GM12878 (cell line): ENCODE measurements around the gene SEPTIN5. TPM values are rescaled to one million over a fixed set of nuclear protein-coding genes. Genes with fewer than 3 reads are reported as not detected.

Experiments used
- ATAC-seq: fragments of 200-7000 bp; cut with Tn5 transposase; 3 replicates; pipeline ENCODE4 v1.9.1; 2020; ENCODE audit warnings: mild to moderate bottlenecking, moderate library complexity
- BruUV-seq: library from RNA; stranded (reverse); fragments of 400-500 nt; replicated peaks from 2 replicates; lab custom pipeline; 2021; lab: Mats Ljungman, UMichigan
- CTCF ChIA-PET: fragments of 300-600 bp; sonication (Branson Sonifier 250); formaldehyde crosslinking; extraction: SDS; loops from one replicate; lab custom pipeline; 2021; ENCODE audit warnings: inconsistent platforms; lab: Yijun Ruan, JAX
- POLR2A ChIA-PET: fragments of 350-600 bp; formaldehyde crosslinking; extraction: SDS; loops from one replicate; lab custom pipeline; 2021; ENCODE audit warnings: inconsistent platforms; lab: Charles Lee
- RAD21 ChIA-PET: fragments of 300-600 bp; sonication (Branson Sonifier 250); formaldehyde crosslinking; loops from one replicate; lab custom pipeline; 2023; ENCODE audit warnings: antibody characterized with exemption; ENCODE audit not compliant: unreplicated experiment; lab: Charles Lee
- SMC1A ChIA-PET: fragments of 300-600 bp; sonication (Branson Sonifier 250); formaldehyde crosslinking; loops from one replicate; lab custom pipeline; 2023; ENCODE audit not compliant: unreplicated experiment, uncharacterized antibody; lab: Charles Lee
- DNase-seq: peaks from one replicate; pipeline ENCODE4 v3.0.0-alpha.2; 2011; ENCODE audit warnings: low read depth, low spot score
- FAIRE-seq: peaks from 3 replicates; lab custom pipeline; 2011; peaks lifted over from hg19 to GRCh38; lab: Jason Lieb, UNC
- H2AFZ ChIP-seq: 2 replicates; pipeline ENCODE4 v1.6.0; 2011; ENCODE audit warnings: low read depth, low read length, control low read depth; ENCODE audit not compliant: control insufficient read depth
- H3K27ac ChIP-seq: 2 replicates; pipeline ENCODE4 v1.5.1; 2011; ENCODE audit warnings: control low read depth; ENCODE audit not compliant: control insufficient read depth, insufficient read depth
- H3K27me3 ChIP-seq, 2 experiments: replicated peaks in 1 of 2; 2 replicates each; pipeline versions ENCODE4 v1.6.0 to v1.6.1; 2011; ENCODE audit warnings: low read length in 1 of 2; ENCODE audit not compliant: control insufficient read depth in 2 of 2, insufficient read depth in 2 of 2
- H3K36me3 ChIP-seq, 2 experiments: 2 replicates each; pipeline ENCODE4 v1.5.1; 2011; ENCODE audit warnings: low read length in 1 of 2; ENCODE audit not compliant: control insufficient read depth in 2 of 2, insufficient read depth in 2 of 2
- H3K4me1 ChIP-seq: 2 replicates; pipeline ENCODE4 v1.6.1; 2011; ENCODE audit warnings: mild to moderate bottlenecking, low read length, moderate library complexity, mixed read lengths; ENCODE audit not compliant: control insufficient read depth, insufficient read depth
- H3K4me2 ChIP-seq: 2 replicates; pipeline ENCODE4 v1.6.0; 2011; ENCODE audit warnings: control low read depth; ENCODE audit not compliant: control insufficient read depth, insufficient read depth
- H3K4me3 ChIP-seq: fragments of 200-600 bp; sonication (generic); 2 replicates; pipeline ENCODE4 v1.5.1; 2016
- H3K79me2 ChIP-seq: 2 replicates; pipeline ENCODE4 v1.6.0; 2011; ENCODE audit warnings: low read length; ENCODE audit not compliant: control insufficient read depth, insufficient read depth
- H3K9ac ChIP-seq: 2 replicates; pipeline ENCODE4 v1.8.0; 2011; ENCODE audit warnings: low read length, control low read depth, mixed read lengths; ENCODE audit not compliant: control insufficient read depth, insufficient read depth
- H3K9me3 ChIP-seq: replicated peaks from 3 replicates; pipeline ENCODE4 v1.5.1; 2011; ENCODE audit warnings: mild to moderate bottlenecking, low read length; ENCODE audit not compliant: control insufficient read depth, insufficient read depth
- H4K20me1 ChIP-seq: 2 replicates; pipeline ENCODE4 v1.6.0; 2011; ENCODE audit not compliant: control insufficient read depth, insufficient read depth
- BHLHE40 ChIP-seq, 2 experiments: fragments of 450-650 bp in 1 of 2; IDR thresholded peaks; 2 replicates each; pipeline ENCODE4 v1.6.1; 2011 to 2017; ENCODE audit warnings: low read depth in 2 of 2, borderline replicate concordance in 1 of 2, improper control_type of control experiment in 1 of 2, low read length in 1 of 2, mild to moderate bottlenecking in 1 of 2
- HDAC6 ChIP-seq: fragments of 200-600 bp; sonication (generic); IDR thresholded peaks from one replicate; pipeline ENCODE4 v1.8.0; 2017; ENCODE audit warnings: antibody characterized with exemption; ENCODE audit not compliant: unreplicated experiment
- KAT2A ChIP-seq: conservative IDR thresholded peaks from 2 replicates; pipeline ENCODE4 v1.6.1; 2011; ENCODE audit warnings: low read depth, low read length; ENCODE audit not compliant: control insufficient read depth
- KLF5 ChIP-seq: fragments of 450-650 bp; IDR thresholded peaks from 2 replicates; pipeline ENCODE4 v1.6.1; 2014; ENCODE audit warnings: mild to moderate bottlenecking; ENCODE audit not compliant: partially characterized antibody
- MYB ChIP-seq: fragments of 150-350 bp; IDR thresholded peaks from 2 replicates; pipeline ENCODE4 v1.6.1; 2014; ENCODE audit warnings: mild to moderate bottlenecking, low read depth, low read length, borderline replicate concordance
- SPI1 ChIP-seq: IDR thresholded peaks from 2 replicates; pipeline ENCODE4 v1.6.1; 2011; ENCODE audit warnings: low read depth, mild to moderate bottlenecking, low read length, moderate library complexity, borderline replicate concordance; ENCODE audit not compliant: insufficient read depth
- WRNIP1 ChIP-seq: IDR thresholded peaks from 2 replicates; pipeline ENCODE4 v1.6.1; 2011; ENCODE audit warnings: low read depth, low read length, improper control_type of control experiment, borderline replicate concordance
- YBX1 ChIP-seq: fragments of 450-650 bp; IDR thresholded peaks from 2 replicates; pipeline ENCODE4 v1.6.1; 2016; ENCODE audit warnings: antibody characterized with exemption
- ZNF24 ChIP-seq: fragments of 450-650 bp; IDR thresholded peaks from 2 replicates; pipeline ENCODE4 v1.6.1; 2017; ENCODE audit warnings: antibody characterized with exemption, mild to moderate bottlenecking
- ZNF622 ChIP-seq: fragments of 450-650 bp; IDR thresholded peaks from 2 replicates; pipeline ENCODE4 v1.6.1; 2017; ENCODE audit warnings: mild to moderate bottlenecking, inconsistent platforms
- WGBS: methylation state at CpG from one replicate; pipeline ENCODE4 v1.1.6; 2016; ENCODE audit warnings: low lambda C conversion rate; ENCODE audit not compliant: insufficient replicate concordance, insufficient coverage; ENCODE audit errors: missing lambda C conversion rate; 5-methylcytosine and 5-hydroxymethylcytosine counted together
- in situ Hi-C: fragments of 300-500 bp; cut with MboI; formaldehyde crosslinking; loops from 9 replicates; pipeline ENCODE4 v1.14.3; 2018; ENCODE audit warnings: mixed read lengths
- intact Hi-C: fragments of 100-400 bp; cut with micrococcal nuclease; formaldehyde crosslinking; loops from one replicate; pipeline ENCODE4 v1.14.2; 2022; ENCODE audit not compliant: unreplicated experiment
- polyA plus RNA-seq, 11 experiments: library from polyadenylated mRNA; depleted of rRNA in 4 of 11; unstranded in 6 of 11; stranded (reverse) in 5 of 11; fragments of >200 nt; fragmentation: Nextera tagmentation in 4 of 11; fragmentation: Illumina TruSeq in 1 of 11; extraction: Ambion mirVana in 4 of 11; extraction: Trizol in 1 of 11; gene quantifications; 1 replicate in 1 of 11; 2 replicates in 10 of 11; pipeline versions ENCODE4 v1.2.1 to v1.2.3, GENCODE V29; 2011 to 2016; ENCODE audit warnings: inconsistent platforms in 2 of 11, missing spikeins in 2 of 11, low read depth in 1 of 11
- total RNA-seq, 4 experiments: library from RNA; depleted of rRNA in 3 of 4; stranded (reverse); fragments of >200 nt in 3 of 4; fragmentation: Illumina TruSeq in 1 of 4; extraction: Trizol in 1 of 4; gene quantifications; 2 replicates each; pipeline versions ENCODE4 v1.2.1 to v1.2.3, GENCODE V29; 2013 to 2021
- TF ChIP-seq, protein P1 (sequence below): fragments of 150-350 bp; IDR thresholded peaks from 2 replicates; pipeline ENCODE4 v1.6.1; 2016; ENCODE audit warnings: low read depth, low read length

SEPTIN5 gene
- total and polyA plus RNA-seq, 10 of the 15 experiments (the other 5 are each of a cell fraction or from before 2014, with no cell fraction given) = 0.13 to 1.1 (median 0.34) TPM; not detected in 5

DNA sequence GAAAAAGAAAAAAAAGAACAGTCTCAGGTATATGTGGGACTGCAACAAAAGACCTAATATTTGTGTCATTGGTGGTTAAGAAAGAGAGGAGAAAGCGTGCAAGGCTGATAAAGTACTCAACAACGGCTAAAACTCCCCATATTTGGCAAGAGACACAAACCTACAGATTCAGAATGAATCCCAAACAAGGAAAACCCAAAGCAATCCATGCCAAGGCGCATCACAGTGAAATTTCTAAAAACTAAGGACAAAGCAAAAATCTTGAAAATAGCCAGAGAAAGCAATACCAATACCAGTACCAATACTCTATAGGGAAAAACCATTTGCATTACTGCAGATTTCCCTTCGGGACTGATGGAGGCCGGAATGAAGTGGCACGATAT, 32.4 kb upstream of the SEPTIN5 start:
- RAD21 ChIA-PET = interaction anchor here (1.2 kb wide), 1 partner anchor 202 kb away, joined by 3 read pairs; the partner anchor contains the start of genes CDC45 and UFD1
- intact Hi-C loops = no loop called here
- Histone ChIP-seq H4K20me1 (no peaks in the 10 kb centered on the region), H3K9me3 (no peaks in the 10 kb centered on the region), H3K27ac (no peak overlapping the region), H3K4me2 (no peak overlapping the region), H3K4me1 (no peaks in the 10 kb centered on the region), H3K9ac (no peak overlapping the region), H3K27me3 (no peaks in the 10 kb centered on the region), H2AFZ (no peak overlapping the region), H3K4me3 (no peak overlapping the region)
- ATAC-seq = no peak
- no TSS peak for BruUV-seq
- POLR2A ChIA-PET = no interaction called here
- 37% methylated on average over 6 of the region's 6 CpGs for WGBS
- TF ChIP-seq YBX1 = no peak
- TF ChIP-seq, all 136 proteins: peak for 0
- SMC1A ChIA-PET = interaction anchor here (1.2 kb wide), 1 partner anchor 12 kb away, joined by 3 read pairs; no protein-coding TSS in a partner anchor
- no peak for FAIRE-seq
- no peak for DNase-seq
- no peaks in the 10 kb centered on the region for H3K79me2 ChIP-seq
- no peaks in the 10 kb centered on the region for H3K36me3 ChIP-seq
- CTCF ChIA-PET = interaction anchor here (1.0 to 1.5 kb wide), 2 partner anchors 34 to 39 kb away, joined by 3 to 5 read pairs; no protein-coding TSS in a partner anchor
- in situ Hi-C loops = no loop called here

DNA sequence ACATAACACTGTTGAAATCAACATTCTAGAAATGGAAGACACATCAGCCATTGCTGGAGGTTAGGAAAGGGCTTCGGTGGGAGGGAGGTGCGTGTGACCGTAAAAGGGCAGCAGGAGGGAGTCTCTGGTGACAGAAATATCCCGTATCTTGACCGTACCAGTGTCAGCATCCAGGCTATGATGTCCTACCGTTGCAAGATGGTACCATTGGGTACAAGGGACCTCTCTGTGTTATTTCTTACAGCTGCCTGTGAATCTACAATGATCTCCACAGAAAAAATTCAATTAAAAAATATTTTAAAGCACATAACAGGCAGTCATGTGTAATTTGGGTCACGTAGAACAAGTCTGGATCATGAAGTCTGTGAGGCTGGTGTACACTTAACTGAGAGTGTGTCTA, 27.4 kb upstream of the SEPTIN5 start:
- Histone ChIP-seq H4K20me1 (no peaks in the 10 kb centered on the region), H3K27me3 (no peaks in the 10 kb centered on the region; a peak in 1 of 4 replicates), H3K27ac (no peak overlapping the region), H3K9ac (no peak overlapping the region), H2AFZ (no peak overlapping the region), H3K4me2 (no peak overlapping the region), H3K4me1 (no peaks in the 10 kb centered on the region), H3K4me3 (no peak overlapping the region), H3K9me3 (no peaks in the 10 kb centered on the region), H3K79me2 (no peaks in the 10 kb centered on the region), H3K36me3 (no peaks in the 10 kb centered on the region)
- ChIA-PET RAD21 (no interaction called here), POLR2A (no interaction called here), CTCF (no interaction called here), SMC1A (no interaction called here)
- intact Hi-C loops = no loop called here
- DNase-seq = no peak
- in situ Hi-C loops = no loop called here
- ATAC-seq = no peak
- FAIRE-seq = no peak
- no TSS peak for BruUV-seq
- TF ChIP-seq SPI1 = no peak
- TF ChIP-seq MYB = no peak
- no peak for TF ChIP-seq BHLHE40 (IDR thresholded peaks at IDR 0.05; ENCODE audit: borderline replicate concordance in 1 of 2, low read depth in 2 of 2, low read length in 1 of 2)
- TF ChIP-seq ZNF622 = no peak
- TF ChIP-seq KAT2A = no peak
- TF ChIP-seq, protein P1, sequence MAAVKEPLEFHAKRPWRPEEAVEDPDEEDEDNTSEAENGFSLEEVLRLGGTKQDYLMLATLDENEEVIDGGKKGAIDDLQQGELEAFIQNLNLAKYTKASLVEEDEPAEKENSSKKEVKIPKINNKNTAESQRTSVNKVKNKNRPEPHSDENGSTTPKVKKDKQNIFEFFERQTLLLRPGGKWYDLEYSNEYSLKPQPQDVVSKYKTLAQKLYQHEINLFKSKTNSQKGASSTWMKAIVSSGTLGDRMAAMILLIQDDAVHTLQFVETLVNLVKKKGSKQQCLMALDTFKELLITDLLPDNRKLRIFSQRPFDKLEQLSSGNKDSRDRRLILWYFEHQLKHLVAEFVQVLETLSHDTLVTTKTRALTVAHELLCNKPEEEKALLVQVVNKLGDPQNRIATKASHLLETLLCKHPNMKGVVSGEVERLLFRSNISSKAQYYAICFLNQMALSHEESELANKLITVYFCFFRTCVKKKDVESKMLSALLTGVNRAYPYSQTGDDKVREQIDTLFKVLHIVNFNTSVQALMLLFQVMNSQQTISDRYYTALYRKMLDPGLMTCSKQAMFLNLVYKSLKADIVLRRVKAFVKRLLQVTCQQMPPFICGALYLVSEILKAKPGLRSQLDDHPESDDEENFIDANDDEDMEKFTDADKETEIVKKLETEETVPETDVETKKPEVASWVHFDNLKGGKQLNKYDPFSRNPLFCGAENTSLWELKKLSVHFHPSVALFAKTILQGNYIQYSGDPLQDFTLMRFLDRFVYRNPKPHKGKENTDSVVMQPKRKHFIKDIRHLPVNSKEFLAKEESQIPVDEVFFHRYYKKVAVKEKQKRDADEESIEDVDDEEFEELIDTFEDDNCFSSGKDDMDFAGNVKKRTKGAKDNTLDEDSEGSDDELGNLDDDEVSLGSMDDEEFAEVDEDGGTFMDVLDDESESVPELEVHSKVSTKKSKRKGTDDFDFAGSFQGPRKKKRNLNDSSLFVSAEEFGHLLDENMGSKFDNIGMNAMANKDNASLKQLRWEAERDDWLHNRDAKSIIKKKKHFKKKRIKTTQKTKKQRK = no peak
- no peak for TF ChIP-seq KLF5
- TF ChIP-seq HDAC6 = no peak
- TF ChIP-seq WRNIP1 = no peak
- no peak for TF ChIP-seq ZNF24
- WGBS = 73% methylated on average over 7 of the region's 7 CpGs
